Endothelial cell of hepatic sinusoid (primary cell): ENCODE results near the gene MRAS.

Experiments used
- in situ Hi-C: cut with HindIII; loops from 2 replicates; pipeline ENCODE4 v1.10.0; 2017; ENCODE audit warnings: low sequenced_read_pairs

The MRAS gene

DNA sequence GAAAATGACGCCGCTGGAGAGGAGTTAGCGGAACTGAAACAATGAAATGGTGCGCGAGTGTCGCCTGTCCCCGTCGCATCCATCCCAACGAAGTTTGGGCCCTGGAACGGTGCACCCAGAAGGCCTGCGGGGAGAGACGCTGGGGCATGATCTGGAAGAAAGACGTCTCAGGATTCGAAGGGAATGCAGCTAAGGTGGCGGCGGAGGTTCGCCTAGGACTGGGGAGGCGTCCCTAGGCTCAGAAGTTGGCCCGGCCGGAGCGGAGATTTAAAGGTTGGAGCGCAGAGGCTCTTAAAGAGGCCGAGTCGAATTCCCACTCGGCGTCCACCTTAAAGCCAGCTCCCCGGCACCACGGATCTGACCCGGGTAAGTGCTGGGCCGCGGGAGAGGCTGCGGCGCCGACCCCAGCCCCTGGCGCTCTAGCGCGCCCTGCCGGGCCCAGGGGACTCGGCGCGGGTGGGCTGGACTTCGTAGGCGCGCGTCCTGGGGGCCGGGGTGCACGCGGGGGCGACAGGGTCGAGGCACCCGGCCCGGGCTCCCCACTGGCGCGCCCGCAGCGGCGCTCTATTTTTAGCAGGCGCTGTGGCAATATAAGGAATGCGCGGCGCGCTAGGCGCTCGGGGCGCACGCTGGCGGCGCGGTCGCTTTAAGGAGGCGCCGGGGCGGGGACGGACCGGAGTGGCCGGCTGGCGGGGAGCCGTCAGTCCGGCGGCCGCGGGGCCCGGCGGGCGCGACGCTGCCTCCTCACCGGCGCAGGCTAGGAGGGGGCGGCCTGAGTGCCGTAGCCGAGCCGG, at the start of gene MRAS:
TSS of gene MRAS (plus strand) at position 620 of the 794 bp plus-strand sequence. CDS start 24,305 bp downstream, outside the sequence.
- in situ Hi-C loops: no loop called here

DNA sequence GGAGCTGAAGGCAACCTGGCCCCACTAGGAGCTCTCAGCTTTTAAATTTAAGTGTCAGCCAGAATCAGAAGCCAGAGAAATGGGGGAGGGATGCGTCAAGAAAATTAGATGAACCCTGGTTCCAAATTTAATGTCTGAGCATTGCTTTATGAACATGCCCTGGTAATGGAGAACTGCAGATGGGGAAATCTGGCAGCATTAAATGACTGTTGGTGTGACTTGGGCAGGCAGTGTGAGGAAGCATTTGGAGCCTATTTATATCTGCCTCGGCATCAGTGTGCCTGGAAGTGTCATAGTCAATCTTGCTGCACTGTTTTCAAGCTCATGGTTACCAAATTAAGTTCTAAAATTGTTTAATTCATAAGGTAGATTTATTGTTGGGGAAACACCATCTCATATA, 47.7 kb upstream of the MRAS start:
- in situ Hi-C loops: no loop called here

DNA sequence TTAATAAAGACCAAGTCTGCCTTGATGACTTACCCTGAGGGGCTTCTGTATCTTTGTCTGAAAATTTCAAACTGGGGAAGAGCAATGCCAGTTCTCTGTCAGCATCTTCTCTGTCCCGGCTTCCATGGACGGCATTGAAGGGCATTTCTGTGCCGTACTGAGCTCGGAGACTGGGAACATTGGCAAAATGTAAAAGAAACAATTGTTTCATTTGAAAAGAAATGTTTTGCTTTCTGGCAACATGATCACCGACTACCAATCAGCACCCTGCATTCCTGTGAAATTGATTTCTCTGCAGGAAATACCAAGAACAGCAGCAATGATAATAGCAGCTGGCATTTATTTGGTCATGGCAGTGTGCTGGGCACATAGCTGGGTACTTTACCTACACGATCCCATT, 44.9 kb upstream of the MRAS start:
- in situ Hi-C loops: no loop called here

DNA sequence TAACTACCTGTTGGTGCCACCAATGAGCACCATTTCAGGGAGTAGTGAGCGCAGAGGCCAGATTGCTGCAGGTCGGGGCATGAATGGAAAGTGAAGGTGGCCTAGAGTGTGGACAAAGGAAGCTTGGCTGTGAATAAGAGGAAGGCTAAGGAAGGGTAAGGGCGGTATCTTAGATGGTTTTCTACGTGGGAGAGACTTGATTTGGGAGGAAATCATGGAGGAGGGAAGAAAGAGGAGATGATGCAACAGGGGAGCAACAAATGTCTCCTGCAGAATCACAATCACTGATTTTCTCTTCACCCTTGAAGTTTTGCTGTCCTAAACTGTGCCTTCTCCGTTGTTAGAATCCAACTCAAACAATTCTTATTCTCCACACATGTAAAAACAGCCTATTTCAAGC, 40.5 kb upstream of the MRAS start:
- in situ Hi-C loops: no loop called here

DNA sequence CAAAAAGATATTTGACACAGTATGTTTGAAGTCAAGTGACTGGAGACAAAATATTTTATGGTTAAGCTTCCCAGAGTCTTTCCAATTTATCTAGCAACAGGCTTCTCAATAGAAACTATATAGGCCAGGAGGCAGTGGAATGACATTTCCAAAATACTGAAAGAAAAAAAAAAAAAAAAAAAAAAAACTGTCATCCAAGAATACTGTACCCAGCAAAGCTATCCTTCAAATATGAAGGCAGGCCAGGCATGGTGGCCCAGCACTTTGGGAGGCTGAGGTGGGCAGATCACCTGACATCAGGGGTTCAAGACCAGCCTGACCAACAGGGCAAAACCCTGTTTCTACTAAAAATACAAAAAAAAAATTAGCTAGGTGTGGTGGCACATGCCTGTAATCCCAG, 39.6 kb upstream of the MRAS start:
- in situ Hi-C loops: no loop called here

DNA sequence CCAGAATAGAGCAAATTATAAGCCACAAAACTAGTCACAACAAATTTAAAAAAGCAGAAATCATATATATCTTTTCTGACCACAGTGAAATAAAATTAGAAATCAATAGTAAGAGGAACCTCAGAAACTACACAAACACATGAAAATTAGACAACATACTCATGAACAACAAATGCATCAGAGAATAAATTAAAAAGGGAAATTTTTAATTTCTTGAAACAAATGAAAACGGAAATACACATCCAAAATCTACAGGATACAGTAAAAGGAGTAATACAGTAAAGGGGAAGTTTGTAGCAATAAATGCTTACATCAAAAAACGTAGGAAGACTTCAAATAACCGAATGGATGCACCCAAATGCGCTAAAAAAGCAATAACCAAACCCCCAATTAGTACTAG, 37.9 kb upstream of the MRAS start:
- in situ Hi-C loops: no loop called here

DNA sequence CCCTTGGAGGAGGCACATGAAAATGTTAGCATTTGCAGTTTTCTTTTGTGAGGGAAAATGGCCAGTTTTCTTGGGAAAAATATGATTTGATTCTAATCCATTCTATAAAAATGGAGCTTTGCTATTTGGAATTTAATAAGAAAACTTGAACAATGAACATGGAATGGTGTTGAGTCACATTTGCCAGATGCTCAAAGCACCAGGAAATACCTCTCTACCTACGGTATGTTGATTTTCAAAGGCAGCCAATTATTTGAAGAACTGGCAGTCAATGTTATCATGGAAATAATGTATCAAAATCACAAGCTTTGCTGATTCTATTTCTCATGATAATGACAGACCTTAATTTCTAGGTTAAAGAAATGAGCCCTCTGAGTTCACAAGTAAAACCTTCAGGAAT, 33.6 kb upstream of the MRAS start:
- in situ Hi-C loops: loop anchor here (5.0 kb wide), 1 partner anchor 32 kb away; no protein-coding TSS in a partner anchor

DNA sequence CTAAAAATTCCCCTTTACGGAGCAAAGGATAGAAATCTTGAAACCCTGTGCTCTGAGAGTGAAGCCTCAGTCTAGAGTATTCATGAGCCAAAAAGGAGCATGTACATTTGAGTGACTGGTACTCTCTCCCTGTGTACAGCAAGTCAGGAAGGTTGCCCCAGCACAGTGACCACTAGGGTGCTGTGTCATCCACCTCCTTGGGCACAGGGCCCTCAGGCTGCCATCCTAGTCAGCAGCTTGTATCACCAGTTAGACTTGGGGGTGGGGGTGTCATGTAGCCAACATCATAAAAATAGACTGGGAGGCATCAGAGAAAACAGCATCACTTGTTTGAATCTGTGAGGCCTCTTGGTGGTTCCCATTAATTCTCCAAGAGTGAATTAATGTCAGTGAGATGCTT, 30.7 kb upstream of the MRAS start:
- in situ Hi-C loops: loop anchor here (5.0 kb wide), 1 partner anchor 35 kb away; no protein-coding TSS in a partner anchor

DNA sequence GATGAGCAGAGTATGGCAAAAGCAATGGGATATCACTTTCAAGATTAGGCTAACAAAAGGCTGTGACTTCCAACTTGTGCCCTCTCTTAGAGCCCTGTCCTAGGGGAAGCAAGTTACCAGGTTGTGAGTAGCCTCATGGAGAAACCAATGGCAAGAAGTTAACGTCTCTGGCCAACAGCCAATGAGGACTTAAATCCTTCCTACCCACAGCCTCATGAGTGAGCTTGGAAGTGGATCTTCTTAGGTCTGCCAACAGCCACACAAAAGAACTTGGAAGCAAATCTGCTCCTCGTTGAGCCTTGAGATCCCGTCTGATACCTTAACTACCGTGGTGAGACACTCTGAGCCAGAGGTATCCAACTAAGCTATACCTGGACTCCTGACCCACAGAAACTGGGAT, 24.4 kb upstream of the MRAS start:
- in situ Hi-C loops: no loop called here

DNA sequence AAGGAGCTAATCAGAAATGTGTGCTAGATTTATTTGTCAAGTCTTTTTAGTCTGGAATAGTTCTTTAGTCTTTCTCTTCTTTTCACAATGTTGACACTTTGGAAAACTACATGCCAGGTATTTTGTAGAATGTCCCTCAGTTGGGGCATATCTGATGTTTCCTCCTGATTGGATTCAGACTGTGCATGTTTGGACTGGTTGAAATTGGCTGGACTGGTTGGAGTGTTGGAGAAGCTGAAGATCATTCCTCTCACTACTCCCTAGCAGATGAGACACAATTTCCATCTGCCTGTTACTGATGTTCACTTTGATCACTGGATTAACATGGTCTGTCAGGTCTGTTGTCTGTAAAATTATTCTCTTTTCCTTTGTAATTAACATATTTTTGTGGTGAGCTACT, 22.4 kb upstream of the MRAS start:
- in situ Hi-C loops: no loop called here

DNA sequence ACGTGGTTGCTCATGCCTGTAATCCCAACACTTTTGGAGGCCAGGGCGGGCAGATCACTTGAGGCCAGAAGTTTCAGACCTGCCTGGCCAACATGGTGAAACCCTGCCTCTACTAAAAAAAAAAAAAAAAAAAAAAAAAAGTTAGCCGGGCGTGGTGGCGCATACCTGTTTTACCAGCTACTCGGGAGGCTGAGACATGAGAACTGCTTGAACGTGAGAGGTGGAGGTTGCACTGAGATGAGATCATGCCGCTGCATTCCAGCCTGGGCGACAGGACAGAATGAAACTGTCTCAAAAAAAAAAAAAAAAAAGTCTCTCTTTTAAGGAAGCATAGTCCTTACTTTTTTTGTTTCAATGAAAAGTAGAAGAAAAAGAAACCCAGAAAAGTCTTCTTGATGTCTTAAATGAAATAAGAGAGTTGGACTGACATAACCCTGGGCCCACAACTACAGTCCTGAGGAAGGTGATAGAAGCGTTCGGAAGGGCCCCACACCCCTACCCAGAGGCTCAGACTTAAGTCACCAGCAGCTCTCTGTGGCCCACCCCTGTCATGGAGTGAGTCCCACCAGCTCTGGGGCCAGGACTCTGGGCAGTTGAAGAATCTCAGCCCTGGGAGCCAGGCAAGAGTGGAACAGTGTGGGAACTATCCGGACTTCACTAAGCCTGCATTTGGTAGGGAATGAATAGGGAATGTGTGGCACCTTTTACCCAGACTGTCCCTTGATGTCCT, 21.3 kb upstream of the MRAS start:
- in situ Hi-C loops: no loop called here

DNA sequence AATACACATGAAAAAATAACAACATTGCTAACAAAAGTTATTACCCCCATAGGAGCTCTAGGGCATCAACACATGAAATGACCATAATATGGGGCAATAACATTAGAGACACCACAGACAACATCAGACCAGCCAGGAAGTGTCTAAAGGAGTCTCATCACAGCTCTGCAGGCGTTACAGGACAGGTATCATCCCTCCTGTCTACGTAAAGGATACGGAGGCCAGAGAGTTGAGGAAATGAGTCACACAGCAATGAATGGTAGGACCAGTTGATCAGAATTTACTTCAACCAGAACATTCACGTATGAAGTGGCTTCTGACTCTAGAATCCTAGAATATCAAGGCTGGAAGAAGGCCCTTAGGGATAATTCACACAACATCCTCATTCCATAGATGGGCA, 20.5 kb upstream of the MRAS start:
- in situ Hi-C loops: no loop called here

DNA sequence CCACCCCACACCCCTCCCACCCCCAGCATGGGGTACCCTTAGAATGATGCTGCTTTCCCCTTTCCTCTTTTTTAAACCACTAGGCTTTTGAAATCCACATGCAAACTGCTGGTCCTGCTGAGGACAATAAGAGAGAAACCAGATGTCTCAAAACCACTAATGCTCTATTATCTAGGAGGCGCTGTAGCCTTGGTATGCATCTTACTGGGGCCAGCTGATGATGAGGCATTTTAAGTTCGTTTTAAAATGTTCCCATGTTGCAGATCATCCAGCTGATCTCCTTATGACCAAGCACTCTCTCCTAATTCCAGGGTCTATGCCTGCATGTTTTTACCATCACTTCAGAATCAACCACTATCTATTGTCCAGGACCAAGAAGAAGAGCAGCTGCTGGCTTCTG, 20.0 kb upstream of the MRAS start:
- in situ Hi-C loops: no loop called here

DNA sequence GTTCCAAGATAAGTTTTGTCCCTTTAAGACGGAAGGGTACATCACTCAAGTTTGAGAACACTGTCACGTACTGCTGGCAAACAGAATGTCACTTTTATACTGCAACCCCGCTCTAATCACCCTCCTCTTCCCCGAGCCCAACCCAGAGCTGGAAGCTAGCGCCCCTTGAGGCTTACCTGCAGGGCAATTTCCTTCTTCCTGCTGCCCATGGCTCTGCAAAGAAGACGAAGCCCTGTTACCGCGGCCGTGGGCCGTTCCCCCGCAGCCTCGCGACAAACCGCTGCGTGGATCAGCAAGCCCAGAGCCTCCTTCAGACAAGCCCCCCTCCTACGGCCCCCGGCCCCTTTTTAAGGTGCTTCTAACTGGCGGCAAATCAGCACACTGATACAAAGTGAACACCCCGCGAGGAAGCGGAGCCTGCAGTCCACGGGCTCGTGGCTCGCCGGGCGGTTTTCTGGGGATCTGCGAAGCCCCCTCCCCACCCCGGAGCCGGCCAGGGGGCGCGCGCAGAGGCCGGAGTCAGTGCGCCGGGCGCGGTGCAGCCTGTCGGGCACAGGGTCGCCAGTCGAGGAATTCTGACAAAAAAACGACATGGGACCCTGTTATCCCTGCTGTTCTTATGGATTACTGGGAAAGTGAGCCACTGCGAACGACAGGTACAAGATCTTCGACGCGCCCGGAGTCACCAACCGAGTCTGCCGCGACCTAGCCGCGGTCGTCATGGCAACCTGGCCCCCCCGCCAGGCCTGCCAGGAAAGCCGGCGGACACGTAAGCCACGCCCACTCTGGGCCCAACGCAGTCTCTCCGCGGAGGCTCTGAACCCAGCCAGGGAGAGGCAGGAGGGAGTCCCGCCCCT, 19.0 kb upstream of the MRAS start, which contains the start of gene NME9:
TSS of gene NME9 (minus strand) at position 725 of the 857 bp plus-strand sequence. CDS start at position 209, 516 bp downstream.
- in situ Hi-C loops: no loop called here

DNA sequence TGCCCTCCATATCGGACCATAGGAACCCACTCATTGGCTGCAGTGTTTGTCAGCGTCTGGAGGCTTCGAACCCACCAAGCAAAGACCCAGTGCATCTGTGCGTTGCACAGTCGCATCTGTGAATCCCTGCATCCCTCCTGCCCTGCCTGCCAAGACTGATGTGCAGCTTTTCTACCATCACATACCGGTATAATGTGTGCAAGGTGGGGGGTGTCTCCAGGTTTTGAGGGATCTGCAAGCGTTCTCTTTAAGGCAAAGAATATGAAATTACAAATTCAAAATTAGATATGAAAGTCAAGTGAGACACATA, 18.4 kb upstream of the MRAS start:
- in situ Hi-C loops: loop anchor here (10.0 kb wide), 1 partner anchor 75 kb away; no protein-coding TSS in a partner anchor

DNA sequence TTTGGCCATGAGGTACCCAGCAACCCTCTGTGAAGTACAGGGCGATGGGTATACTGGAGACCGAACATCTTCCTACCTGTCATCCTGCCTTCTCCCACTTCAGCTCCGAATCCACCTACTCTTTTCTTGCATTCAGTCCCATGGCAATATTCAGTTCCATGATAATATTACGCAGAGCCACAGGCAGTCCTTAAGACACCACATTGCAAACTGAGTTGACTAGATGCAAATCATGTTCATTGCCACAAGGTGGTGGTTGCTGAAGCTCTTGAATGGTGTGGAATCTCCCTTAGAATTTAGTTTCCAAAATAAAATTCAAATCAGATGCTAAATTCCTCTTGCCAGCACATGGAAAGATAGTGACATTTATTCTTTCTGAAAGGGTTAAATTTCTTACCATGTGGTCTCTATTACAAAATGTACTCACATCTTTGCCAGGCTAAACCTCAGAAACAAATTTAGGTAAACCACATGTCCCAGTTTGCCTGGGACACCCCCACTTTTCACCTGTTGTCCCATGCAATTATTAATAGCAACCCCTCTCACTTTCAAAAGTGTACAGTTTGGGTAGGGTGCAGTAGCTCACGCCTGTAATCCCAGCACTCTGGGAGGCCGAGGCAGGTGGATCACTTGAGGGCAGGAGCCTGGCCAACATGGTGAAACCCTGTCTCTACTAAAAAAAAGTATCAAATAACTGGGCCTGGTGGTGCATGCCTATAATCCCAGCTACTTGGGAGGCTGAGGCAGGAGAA, 17.1 kb upstream of the MRAS start:
- in situ Hi-C loops: loop anchor here (10.0 kb wide), 1 partner anchor 73 kb away; no protein-coding TSS in a partner anchor

DNA sequence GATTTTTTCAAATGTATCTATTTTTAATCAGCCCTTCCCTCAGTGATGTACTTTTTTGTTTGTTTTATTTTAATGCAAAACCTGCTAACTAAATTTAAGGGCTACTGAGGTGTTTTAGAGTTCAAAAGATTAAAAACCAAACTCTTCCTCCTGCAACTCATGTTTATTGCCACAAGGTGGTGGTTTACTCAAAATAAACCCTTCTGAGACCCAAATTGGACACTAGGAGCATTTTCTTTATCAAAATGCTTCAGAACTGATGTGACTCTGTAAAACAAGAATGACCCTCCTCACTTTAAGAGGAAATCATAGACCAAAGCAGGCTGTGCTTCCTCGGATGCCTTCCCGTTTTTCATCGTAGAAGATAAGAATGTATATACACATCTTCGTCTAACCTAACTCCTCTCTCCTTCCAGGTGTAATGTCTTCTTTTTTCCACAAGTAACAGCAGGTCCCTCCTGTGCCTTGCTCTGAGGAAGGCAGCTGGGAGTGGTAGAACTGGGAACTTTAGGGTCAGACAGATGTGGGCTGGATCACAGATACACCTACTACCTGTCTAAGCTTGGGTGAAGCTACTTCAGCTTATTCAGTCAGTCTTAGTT, 15.8 kb upstream of the MRAS start:
- in situ Hi-C loops: loop anchor here (10.0 kb wide), 1 partner anchor 72 kb away; no protein-coding TSS in a partner anchor

DNA sequence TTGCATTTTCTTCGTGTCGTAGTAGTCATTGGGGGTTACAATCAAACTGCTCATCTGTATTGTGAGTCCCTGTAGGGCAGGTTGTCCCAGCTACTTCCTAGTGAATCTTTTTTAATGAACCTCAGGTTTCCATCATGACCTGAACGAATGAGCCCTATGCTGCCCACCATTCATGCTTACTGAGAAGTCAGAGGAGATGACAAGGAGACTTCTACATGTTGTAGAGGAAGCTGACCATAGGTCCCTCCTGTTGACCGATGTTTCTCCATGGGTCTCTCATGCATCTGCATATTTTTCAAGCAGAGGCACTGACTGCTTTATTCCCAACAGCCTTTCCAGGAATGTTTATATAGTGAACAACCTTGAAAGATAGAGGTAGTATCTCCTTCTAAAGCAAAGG, 13.8 kb upstream of the MRAS start:
- in situ Hi-C loops: loop anchor here (10.0 kb wide), 1 partner anchor 70 kb away; no protein-coding TSS in a partner anchor

DNA sequence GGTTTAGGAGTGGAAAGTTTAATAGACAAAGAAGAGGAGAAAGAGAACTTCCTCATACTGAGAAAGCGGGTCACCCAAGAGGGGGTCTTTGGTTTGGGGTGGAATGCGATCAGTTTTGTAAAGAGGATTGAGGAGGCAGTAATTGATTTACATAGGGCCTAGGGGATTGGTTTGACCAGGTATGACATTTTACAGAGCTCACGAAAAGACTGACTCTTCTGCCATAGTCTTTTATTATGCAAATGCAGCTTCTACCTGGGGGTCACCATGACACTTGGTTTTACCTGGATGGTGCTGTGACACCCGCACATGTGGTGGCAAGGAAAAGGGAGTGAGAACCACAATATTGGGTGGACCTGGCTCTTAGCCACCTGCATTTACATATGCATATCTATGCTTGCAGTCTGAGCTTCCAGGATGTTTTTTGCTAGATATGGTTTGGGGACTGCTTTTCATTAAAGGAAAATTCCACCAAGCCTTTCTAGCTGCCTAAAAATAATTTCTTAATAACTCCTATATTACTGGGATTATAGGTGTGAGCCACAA, 11.9 kb upstream of the MRAS start:
- in situ Hi-C loops: loop anchor here (10.0 kb wide), 1 partner anchor 68 kb away; no protein-coding TSS in a partner anchor
